Lower leg skin (tissue), 3 donors: ENCODE results near the gene PRPF38B.

Source experiments
- POLR2A ChIP-seq, 2 donors: fragments of 450-650 bp; IDR thresholded peaks; one replicate each; pipeline ENCODE4 v1.6.1; 2016 to 2017; ENCODE audit warnings: antibody characterized with exemption in 2 of 2, mild to moderate bottlenecking in 1 of 2, moderate library complexity in 1 of 2
- TF ChIP-seq, protein P1 (sequence below), 3 donors: fragments of 450-650 bp; IDR thresholded peaks; one replicate each; pipeline ENCODE4 v1.5.1; 2016; ENCODE audit warnings: antibody characterized with exemption in 3 of 3, mild to moderate bottlenecking in 3 of 3, moderate library complexity in 2 of 3

DNA sequence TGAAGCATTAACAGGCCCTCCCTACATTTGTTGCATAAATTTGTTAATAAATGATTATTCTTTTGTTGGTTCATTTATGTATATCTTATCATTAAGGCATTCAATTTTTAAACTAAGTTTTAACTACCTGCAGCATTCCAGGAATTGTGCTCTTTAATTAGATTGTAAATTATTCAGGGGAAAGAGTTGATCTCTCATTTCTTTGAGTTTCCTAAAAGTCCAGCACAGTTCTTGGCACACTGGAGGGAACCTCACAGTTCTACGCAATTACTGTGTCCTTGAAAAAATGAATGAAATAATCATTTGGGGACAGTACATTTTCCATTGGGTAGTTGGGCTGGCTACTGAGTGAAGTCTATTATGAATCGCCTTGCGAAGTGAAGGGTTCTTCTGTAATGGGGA lies 53.9 kb downstream of the PRPF38B start:
- TF ChIP-seq POLR2A (IDR thresholded peaks at IDR 0.05): no peak
- TF ChIP-seq, protein P1, sequence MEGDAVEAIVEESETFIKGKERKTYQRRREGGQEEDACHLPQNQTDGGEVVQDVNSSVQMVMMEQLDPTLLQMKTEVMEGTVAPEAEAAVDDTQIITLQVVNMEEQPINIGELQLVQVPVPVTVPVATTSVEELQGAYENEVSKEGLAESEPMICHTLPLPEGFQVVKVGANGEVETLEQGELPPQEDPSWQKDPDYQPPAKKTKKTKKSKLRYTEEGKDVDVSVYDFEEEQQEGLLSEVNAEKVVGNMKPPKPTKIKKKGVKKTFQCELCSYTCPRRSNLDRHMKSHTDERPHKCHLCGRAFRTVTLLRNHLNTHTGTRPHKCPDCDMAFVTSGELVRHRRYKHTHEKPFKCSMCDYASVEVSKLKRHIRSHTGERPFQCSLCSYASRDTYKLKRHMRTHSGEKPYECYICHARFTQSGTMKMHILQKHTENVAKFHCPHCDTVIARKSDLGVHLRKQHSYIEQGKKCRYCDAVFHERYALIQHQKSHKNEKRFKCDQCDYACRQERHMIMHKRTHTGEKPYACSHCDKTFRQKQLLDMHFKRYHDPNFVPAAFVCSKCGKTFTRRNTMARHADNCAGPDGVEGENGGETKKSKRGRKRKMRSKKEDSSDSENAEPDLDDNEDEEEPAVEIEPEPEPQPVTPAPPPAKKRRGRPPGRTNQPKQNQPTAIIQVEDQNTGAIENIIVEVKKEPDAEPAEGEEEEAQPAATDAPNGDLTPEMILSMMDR (IDR thresholded peaks at IDR 0.05): no peak
